CD4-positive, alpha-beta T cell treated with Interleukin-17A for 4 hours (primary cell): Measurements from ENCODE around the gene TXNIP.

ENCODE experiments used
- DNase-seq: peaks from one replicate; pipeline ENCODE4 v3.0.0-alpha.2; 2020; ENCODE audit warnings: mixed read lengths

The TXNIP gene

GRCh38 chr1:146012703-146013558 is 16.6 kb upstream of the TXNIP start:
- DNase-seq = peak; percentile 71

GRCh38 chr1:146010126-146010738 is 13.9 kb upstream of the TXNIP start:
- no peak for DNase-seq

- no peak for DNase-seq
Observed at GRCh38 chr1:146007489-146008133, 11.2 kb upstream of the TXNIP start.

GRCh38 chr1:146001709-146002108 is 5.3 kb upstream of the TXNIP start:
- DNase-seq = no peak

- peak; percentile 60 for DNase-seq
Observed at GRCh38 chr1:145999321-146000024, 3.1 kb upstream of the TXNIP start.

GRCh38 chr1:145997718-145998023 is 1.3 kb upstream of the TXNIP start:
- DNase-seq = no peak

- DNase-seq = peak; percentile 76
Observed at GRCh38 chr1:145997016-145997717, 788 bp upstream of the TXNIP start.

- DNase-seq = peak; percentile 37
Observed at GRCh38 chr1:145995964-145996432, 381 bp downstream of the TXNIP start.

- DNase-seq = peak; percentile 30
Observed at GRCh38 chr1:145995148-145995881, 1.1 kb downstream of the TXNIP start.

GRCh38 chr1:145994391-145995120 is 1.8 kb downstream of the TXNIP start:
- DNase-seq = peak; percentile 62

GRCh38 chr1:145993618-145994390 is 2.6 kb downstream of the TXNIP start:
- no peak for DNase-seq

GRCh38 chr1:145992958-145993617 is 3.3 kb downstream of the TXNIP start:
- DNase-seq = no peak

- no peak for DNase-seq
Observed at GRCh38 chr1:145992502-145992936, 3.9 kb downstream of the TXNIP start.

GRCh38 chr1:145991735-145992412 is 4.5 kb downstream of the TXNIP start:
- no peak for DNase-seq

GRCh38 chr1:145990249-145990855 is 6.0 kb downstream of the TXNIP start:
- peak; percentile 16 for DNase-seq

GRCh38 chr1:145988773-145989172 is 7.6 kb downstream of the TXNIP start:
- peak; percentile 31 for DNase-seq

GRCh38 chr1:145987926-145988325 is 8.5 kb downstream of the TXNIP start:
- DNase-seq = no peak

GRCh38 chr1:145986551-145986950 is 9.8 kb downstream of the TXNIP start:
- DNase-seq = no peak
